CD4-positive, CD25-positive, alpha-beta regulatory T cell (primary cell): ENCODE data around the gene SLCO2A1. TPM values are rescaled to one million over a fixed set of nuclear protein-coding genes. Genes with fewer than 3 reads are reported as not detected.

Experiments used
- ATAC-seq, 2 donors: fragments of 150-1000 bp; cut with Tn5 transposase; one replicate each; pipeline ENCODE4 v1.10.0; 2021; ENCODE audit warnings: low read depth in 2 of 2, moderate number of reproducible peaks in 2 of 2, moderate library complexity in 1 of 2
- DNase-seq, 3 donors: peaks; one replicate each; pipeline versions ENCODE4 v3.0.0 to v3.0.0-alpha.2; 2012 to 2022; ENCODE audit warnings: mixed read lengths in 1 of 3
- H3K27ac ChIP-seq: one replicate; pipeline ENCODE4 v1.7.0; 2013; ENCODE audit warnings: mild to moderate bottlenecking, low read length; ENCODE audit not compliant: insufficient read depth, poor library complexity, severe bottlenecking
- H3K27me3 ChIP-seq: one replicate; pipeline ENCODE4 v1.7.0; 2013; ENCODE audit warnings: low read length; ENCODE audit not compliant: control insufficient read depth, insufficient read depth
- H3K36me3 ChIP-seq: one replicate; pipeline ENCODE4 v1.7.0; 2013; ENCODE audit warnings: mild to moderate bottlenecking, low read length, moderate library complexity; ENCODE audit not compliant: control insufficient read depth, insufficient read depth
- H3K4me1 ChIP-seq: 2 replicates; pipeline ENCODE4 v1.7.0; 2013; ENCODE audit warnings: mild to moderate bottlenecking, low read length; ENCODE audit not compliant: insufficient read depth, control insufficient read depth, poor library complexity, severe bottlenecking
- H3K4me3 ChIP-seq: one replicate; pipeline ENCODE4 v1.7.0; 2013; ENCODE audit warnings: low read depth, mild to moderate bottlenecking, low read length, moderate library complexity
- H3K9me3 ChIP-seq, 2 experiments: 1 replicate in 1 of 2; 2 replicates in 1 of 2; pipeline ENCODE4 v1.7.0; 2013; ENCODE audit warnings: low read length in 2 of 2, mild to moderate bottlenecking in 1 of 2, moderate library complexity in 1 of 2; ENCODE audit not compliant: control insufficient read depth in 2 of 2
- H3K27ac Mint-ChIP-seq, 3 donors: one replicate each; pipeline ENCODE4 v1.8.0; 2020 to 2022; ENCODE audit warnings: mild to moderate bottlenecking in 3 of 3, mixed read lengths in 3 of 3, moderate library complexity in 2 of 3
- H3K27me3 Mint-ChIP-seq: one replicate; pipeline ENCODE4 v1.8.0; 2022; ENCODE audit warnings: mild to moderate bottlenecking, mixed read lengths
- H3K36me3 Mint-ChIP-seq: one replicate; pipeline ENCODE4 v1.8.0; 2020; ENCODE audit warnings: mixed read lengths
- H3K4me1 Mint-ChIP-seq, 4 donors: one replicate each; pipeline ENCODE4 v1.8.0; 2020 to 2022; ENCODE audit warnings: mixed read lengths in 4 of 4, mild to moderate bottlenecking in 1 of 4
- H3K4me3 Mint-ChIP-seq, 4 donors: one replicate each; pipeline ENCODE4 v1.8.0; 2020 to 2022; ENCODE audit warnings: mild to moderate bottlenecking in 4 of 4, mixed read lengths in 4 of 4, moderate library complexity in 3 of 4
- H3K9me3 Mint-ChIP-seq, 7 donors: one replicate each; pipeline ENCODE4 v1.8.0; 2020 to 2022; ENCODE audit warnings: mixed read lengths in 7 of 7, mild to moderate bottlenecking in 3 of 7, moderate library complexity in 2 of 7
- polyA plus RNA-seq, 4 donors: library from polyadenylated mRNA; unstranded; fragments of 300-500 nt; fragmentation: Illumina TruSeq; gene quantifications; one replicate each; pipeline ENCODE4 v1.2.3, GENCODE V29; 2021
- total RNA-seq: library from RNA; stranded (reverse); gene quantifications from one replicate; pipeline ENCODE4 v1.2.3, GENCODE V29; 2022

Gene SLCO2A1
- total and polyA plus RNA-seq, 5 donors from 2014 or later: not detected

DNA sequence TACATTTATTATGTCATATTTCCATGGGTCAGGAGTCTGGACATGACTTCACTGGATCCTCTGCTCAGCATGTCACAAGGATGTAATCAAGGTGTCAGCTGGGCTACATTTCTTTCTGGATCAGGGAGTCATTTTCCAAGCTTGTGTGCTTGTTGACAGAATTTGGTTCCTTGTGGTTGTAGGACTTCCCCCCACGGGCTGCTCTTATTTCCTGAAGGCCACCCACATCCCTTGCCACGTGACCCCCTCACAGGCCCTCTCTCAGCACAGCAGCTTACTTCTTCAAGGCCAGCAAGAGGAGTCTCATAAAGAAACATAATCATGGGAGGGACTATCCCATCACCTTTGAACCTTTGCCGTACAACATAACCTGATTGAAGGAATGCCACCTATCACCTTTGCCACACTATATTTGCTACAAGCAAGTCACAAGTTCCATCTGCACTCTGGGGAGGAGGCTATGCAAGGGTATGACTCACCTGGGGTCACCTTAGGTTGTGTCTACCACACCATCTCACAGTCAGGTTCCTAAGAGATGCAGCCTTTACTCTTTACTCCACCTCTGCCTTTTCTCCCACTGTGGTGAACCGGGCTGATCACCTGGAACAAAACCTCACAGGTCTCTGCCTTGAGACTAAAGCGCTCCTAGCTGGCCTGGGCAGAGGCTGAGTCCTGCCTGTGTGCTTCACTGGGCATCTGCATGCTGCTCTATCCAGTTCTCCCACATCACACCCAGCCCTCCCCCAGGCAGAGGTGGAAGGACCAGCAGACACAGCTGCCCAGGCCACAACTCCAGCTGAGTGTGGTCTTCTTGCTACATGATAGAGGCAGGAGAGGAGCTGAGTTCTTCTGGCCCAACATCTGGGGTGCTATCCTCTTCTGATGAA, 147.5 kb downstream of the SLCO2A1 start:
- Mint-ChIP-seq H3K27ac (peak overlapping the region in 1 of 3 donors; percentile 56), H3K9me3 (peaks cover 0 to 14% (median 4%) of the 10 kb centered on the region in 7 donors), H3K27me3 (peaks cover 23% of the 10 kb centered on the region), H3K36me3 (no peaks in the 10 kb centered on the region), H3K4me3 (no peak overlapping the region), H3K4me1 (peaks cover 0 to 6% (median 0%) of the 10 kb centered on the region in 4 donors)
- H3K4me1 ChIP-seq: no peaks in the 10 kb centered on the region
- no peaks in the 10 kb centered on the region for H3K36me3 ChIP-seq
- ATAC-seq: no peak
- H3K9me3 ChIP-seq: peaks cover 6 to 8% of the 10 kb centered on the region in 2 experiments
- H3K27me3 ChIP-seq: no peaks in the 10 kb centered on the region
- DNase-seq: peak in 1 of 3 donors; percentile 23
- H3K27ac ChIP-seq: no peak overlapping the region
- H3K4me3 ChIP-seq: no peak overlapping the region

DNA sequence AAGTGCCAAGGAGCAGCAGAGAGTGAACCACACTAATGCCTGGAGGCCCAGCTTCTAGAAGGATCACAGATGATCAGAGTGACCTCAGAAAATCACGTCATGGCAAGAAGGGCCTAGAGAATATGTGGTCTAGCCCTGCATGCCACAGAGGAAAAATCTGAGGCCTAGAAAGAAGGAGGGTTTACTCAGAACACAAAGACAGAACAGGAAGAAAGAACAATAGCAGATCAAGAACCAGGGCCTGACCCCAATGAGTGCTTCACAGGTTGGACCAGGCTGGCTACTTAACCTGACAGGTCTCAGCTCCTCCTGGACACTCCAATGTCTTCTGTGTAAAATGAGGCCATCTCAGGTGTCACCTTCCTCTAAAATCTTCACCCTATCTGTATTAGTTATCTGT, 148.2 kb downstream of the SLCO2A1 start:
- H3K36me3 Mint-ChIP-seq: no peaks in the 10 kb centered on the region
- peaks cover 23% of the 10 kb centered on the region for H3K27me3 Mint-ChIP-seq
- H3K9me3 Mint-ChIP-seq: peaks cover 0 to 14% (median 4%) of the 10 kb centered on the region in 7 donors
- no peak overlapping the region for H3K27ac ChIP-seq
- ATAC-seq (no peak), DNase-seq (no peak)
- H3K4me1 ChIP-seq: no peaks in the 10 kb centered on the region
- no peaks in the 10 kb centered on the region for H3K27me3 ChIP-seq
- peak overlapping the region in 1 of 3 donors; percentile 12 for H3K27ac Mint-ChIP-seq
- peaks cover 0 to 6% (median 0%) of the 10 kb centered on the region in 4 donors for H3K4me1 Mint-ChIP-seq
- no peak overlapping the region for H3K4me3 Mint-ChIP-seq
- H3K9me3 ChIP-seq: peaks cover 6 to 8% of the 10 kb centered on the region in 2 experiments
- no peaks in the 10 kb centered on the region for H3K36me3 ChIP-seq
- H3K4me3 ChIP-seq: no peak overlapping the region

DNA sequence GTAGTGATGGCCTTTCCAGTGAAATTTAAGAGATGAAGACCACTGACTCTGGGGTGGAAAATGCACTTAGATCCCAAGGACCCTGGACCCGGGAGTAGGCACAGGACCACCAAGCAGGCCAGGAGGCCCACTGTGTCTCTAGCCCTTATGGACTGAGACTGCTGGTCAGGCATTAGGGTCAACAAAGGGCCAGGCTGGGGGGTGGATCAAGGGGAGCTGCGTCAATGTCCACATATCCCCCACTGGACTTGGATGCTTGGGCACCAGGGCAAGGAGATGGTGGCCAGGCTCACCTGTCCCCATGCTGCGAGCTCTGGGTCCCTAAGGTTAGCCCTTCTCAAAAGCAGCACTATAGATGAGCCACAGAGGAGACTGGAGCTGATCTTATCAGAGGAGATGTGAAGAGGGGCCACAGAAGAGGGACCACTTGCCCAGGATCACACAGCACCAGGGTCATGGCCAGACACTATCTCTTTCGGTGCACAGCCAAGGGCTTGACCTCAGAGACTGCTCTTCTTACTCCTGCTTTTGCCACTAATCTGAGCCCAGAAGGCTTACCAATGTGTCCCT, 148.8 kb downstream of the SLCO2A1 start:
- Histone ChIP-seq H3K27me3 (no peaks in the 10 kb centered on the region), H3K27ac (no peak overlapping the region), H3K4me3 (no peak overlapping the region), H3K36me3 (no peaks in the 10 kb centered on the region), H3K9me3 (peaks cover 6 to 8% of the 10 kb centered on the region in 2 experiments), H3K4me1 (no peaks in the 10 kb centered on the region)
- peaks cover 0 to 14% (median 4%) of the 10 kb centered on the region in 7 donors for H3K9me3 Mint-ChIP-seq
- no peaks in the 10 kb centered on the region for H3K36me3 Mint-ChIP-seq
- H3K4me1 Mint-ChIP-seq: peaks cover 0 to 6% (median 0%) of the 10 kb centered on the region in 4 donors
- peak overlapping the region in 2 of 3 donors; percentile 12 to 27 for H3K27ac Mint-ChIP-seq
- ATAC-seq (no peak), DNase-seq (no peak)
- H3K4me3 Mint-ChIP-seq: no peak overlapping the region
- H3K27me3 Mint-ChIP-seq: peaks cover 23% of the 10 kb centered on the region

DNA sequence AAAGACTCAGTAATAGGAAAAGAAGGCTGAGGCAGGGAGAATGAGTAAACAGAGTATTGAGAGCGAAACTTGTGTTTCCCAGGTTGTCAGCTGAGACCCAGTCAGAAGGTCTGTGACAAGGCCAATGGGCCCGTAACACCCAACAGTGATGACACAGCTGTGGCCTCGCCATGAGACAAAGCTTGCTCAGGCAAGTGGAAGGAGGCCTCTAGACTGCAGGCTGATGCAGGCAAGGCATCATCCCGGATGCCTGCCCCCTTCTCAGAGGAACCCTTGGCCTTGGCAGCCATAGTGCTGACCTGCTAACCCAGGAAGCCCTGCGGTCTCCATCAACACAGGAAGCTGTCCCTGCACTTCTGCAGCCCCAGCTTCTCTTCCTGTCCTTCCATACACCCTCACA, 149.4 kb downstream of the SLCO2A1 start:
- Histone ChIP-seq H3K27ac (no peak overlapping the region), H3K27me3 (no peaks in the 10 kb centered on the region), H3K4me3 (no peak overlapping the region), H3K4me1 (no peaks in the 10 kb centered on the region), H3K9me3 (peaks cover 6 to 8% of the 10 kb centered on the region in 2 experiments), H3K36me3 (no peaks in the 10 kb centered on the region)
- Mint-ChIP-seq H3K4me1 (peaks cover 0 to 6% (median 0%) of the 10 kb centered on the region in 4 donors), H3K9me3 (peaks cover 0 to 14% (median 4%) of the 10 kb centered on the region in 7 donors), H3K27ac (no peak overlapping the region), H3K4me3 (no peak overlapping the region), H3K36me3 (no peaks in the 10 kb centered on the region), H3K27me3 (peaks cover 16% of the 10 kb centered on the region)
- ATAC-seq: no peak
- no peak for DNase-seq

DNA sequence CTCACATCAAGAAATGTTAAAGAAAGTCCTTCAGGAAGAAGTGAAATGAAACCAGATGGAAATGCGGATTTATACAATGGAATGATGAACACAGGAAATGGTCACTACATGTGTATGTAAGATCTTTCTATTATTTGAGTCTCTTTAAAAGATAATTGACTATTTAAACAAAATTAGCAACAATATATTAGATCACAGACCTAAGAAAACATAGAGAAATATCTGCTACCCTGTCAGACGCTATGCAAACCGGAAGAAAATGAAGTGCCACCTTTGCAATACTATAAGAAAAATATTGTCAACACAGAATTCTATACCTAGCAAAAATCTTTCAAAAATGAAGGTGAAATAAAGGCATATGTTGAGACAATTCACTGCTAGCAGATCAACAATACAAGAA, 151.2 kb downstream of the SLCO2A1 start:
- peaks cover 0 to 6% (median 0%) of the 10 kb centered on the region in 4 donors for H3K4me1 Mint-ChIP-seq

More for the DNA sequence above, 151.2 kb downstream of the SLCO2A1 start:
- Histone ChIP-seq H3K4me1 (no peaks in the 10 kb centered on the region), H3K36me3 (no peaks in the 10 kb centered on the region), H3K9me3 (peaks cover 6 to 8% of the 10 kb centered on the region in 2 experiments), H3K27ac (no peak overlapping the region), H3K27me3 (no peaks in the 10 kb centered on the region), H3K4me3 (no peak overlapping the region)
- DNase-seq: no peak
- no peak overlapping the region for H3K27ac Mint-ChIP-seq
- no peak overlapping the region for H3K4me3 Mint-ChIP-seq
- peaks cover 11% of the 10 kb centered on the region for H3K27me3 Mint-ChIP-seq
- no peak for ATAC-seq
- H3K36me3 Mint-ChIP-seq: no peaks in the 10 kb centered on the region
- H3K9me3 Mint-ChIP-seq: peaks cover 0 to 14% (median 4%) of the 10 kb centered on the region in 7 donors

Other genes with a start within 250 kb of the SLCO2A1 start
- gene SRPRB, start 224.1 kb downstream of the SLCO2A1 start, total RNA-seq: 23.8 TPM
- gene SRPRB, start 224.1 kb downstream of the SLCO2A1 start, polyA plus RNA-seq: 10 to 100 TPM; 35.6 to 57.2 (median 42.4) TPM
- 0.94 TPM for gene RAB6B, start 134.0 kb downstream of the SLCO2A1 start, total RNA-seq
- gene RAB6B, start 134.0 kb downstream of the SLCO2A1 start, polyA plus RNA-seq: under 1 TPM; 0.16 to 0.41 (median 0.25) TPM
- gene RYK, start 220.9 kb upstream of the SLCO2A1 start, total RNA-seq: 35.2 TPM
- 1 to 10 TPM; 5.6 to 7.9 (median 7.0) TPM for gene RYK, start 220.9 kb upstream of the SLCO2A1 start, polyA plus RNA-seq